Activated naive CD8-positive, alpha-beta T cell (primary cell): ENCODE measurements around the gene GRK4.
A peak's percentile ranks its signal among the peaks of the same experiment; 100 is the strongest.
"Not testable (repeated sequence)": the region's sequence is repeated elsewhere in the genome, so short reads cannot be mapped to it uniquely, and the experiment has no call there.

Experiments
- H3K27ac Mint-ChIP-seq: one replicate; pipeline ENCODE4 v1.8.0; 2021; ENCODE audit warnings: mixed read lengths
- H3K27me3 Mint-ChIP-seq: one replicate; pipeline ENCODE4 v1.8.0; 2021; ENCODE audit warnings: mixed read lengths
- H3K36me3 Mint-ChIP-seq: one replicate; pipeline ENCODE4 v1.8.0; 2021; ENCODE audit warnings: mixed read lengths
- H3K4me1 Mint-ChIP-seq: one replicate; pipeline ENCODE4 v1.8.0; 2021; ENCODE audit warnings: low read depth, mixed read lengths
- H3K4me3 Mint-ChIP-seq: one replicate; pipeline ENCODE4 v1.8.0; 2021; ENCODE audit warnings: mild to moderate bottlenecking, mixed read lengths
- H3K9me3 Mint-ChIP-seq: one replicate; pipeline ENCODE4 v1.8.0; 2021; ENCODE audit warnings: low read depth, mixed read lengths

The GRK4 gene

GRCh38 chr4:2963175-2963965 lies at the start of gene GRK4, which contains the start of gene NOP14:
GRK4 (plus strand) TSS chr4:2963571; CDS start chr4:2964071, 500 bp downstream.
NOP14 (minus strand) TSS chr4:2963406; CDS start chr4:2963319, 87 bp downstream.
- Mint-ChIP-seq H3K9me3 (no peaks in the 10 kb centered on the region), H3K36me3 (peaks cover 4% of the 10 kb centered on the region), H3K27me3 (no peaks in the 10 kb centered on the region), H3K4me1 (peaks cover 30% of the 10 kb centered on the region), H3K27ac (peak within 1 kb of the TSS; percentile 88), H3K4me3 (peak within 1 kb of the TSS; percentile 95)

DNA sequence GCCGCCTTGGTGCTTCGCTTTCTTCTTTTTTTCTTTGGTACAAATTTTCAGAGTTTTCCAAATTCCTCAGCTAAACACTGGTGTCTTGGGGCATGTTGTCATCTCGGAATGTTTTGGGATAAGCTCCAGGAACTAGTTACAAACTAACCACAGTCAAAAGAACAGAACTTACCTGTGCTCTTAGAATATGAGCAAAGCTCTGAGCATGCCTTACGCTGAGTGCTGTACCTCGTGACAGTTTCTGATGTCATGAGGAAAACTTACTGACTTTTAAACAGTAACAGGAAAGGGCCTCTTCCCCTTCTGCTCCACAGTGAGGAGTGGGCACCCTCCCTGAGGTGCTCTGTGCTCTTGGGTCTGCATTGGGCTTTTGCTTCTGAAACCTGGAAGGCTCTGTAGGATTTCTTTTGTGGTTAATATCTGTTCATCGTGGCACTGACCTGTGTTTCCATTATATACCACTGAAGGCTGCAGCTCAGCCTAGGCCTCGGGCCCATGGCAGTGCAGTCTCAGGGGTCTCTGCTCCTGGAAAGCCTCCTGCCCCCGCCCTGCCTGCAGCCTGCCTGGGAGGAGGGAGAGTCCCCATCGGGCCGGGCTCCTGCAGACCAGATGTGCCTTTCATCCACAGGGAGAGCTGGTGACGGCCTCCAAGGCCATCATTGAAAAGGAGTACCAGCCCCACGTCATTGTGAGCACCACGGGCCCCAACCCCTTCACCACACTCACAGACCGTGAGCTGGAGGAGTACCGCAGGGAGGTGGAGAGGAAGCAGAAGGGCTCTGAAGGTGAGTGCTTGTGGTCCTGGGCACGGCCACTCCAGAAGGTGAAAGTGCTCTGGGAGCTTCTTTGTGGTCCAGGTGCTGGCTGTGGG lies 48.9 kb upstream of the GRK4 start:
- Mint-ChIP-seq H3K36me3 (peaks cover 6% of the 10 kb centered on the region), H3K27me3 (no peaks in the 10 kb centered on the region), H3K9me3 (no peaks in the 10 kb centered on the region), H3K4me1 (peaks cover 18% of the 10 kb centered on the region), H3K27ac (no peak overlapping the region), H3K4me3 (no peak overlapping the region)

GRCh38 chr4:2915789-2916188 lies 47.6 kb upstream of the GRK4 start:
- H3K4me3 Mint-ChIP-seq, result no peak overlapping the region
- peaks cover 29% of the 10 kb centered on the region for H3K4me1 Mint-ChIP-seq
- H3K27me3 Mint-ChIP-seq, result no peaks in the 10 kb centered on the region
- no peak overlapping the region for H3K27ac Mint-ChIP-seq
- H3K9me3 Mint-ChIP-seq, result no peaks in the 10 kb centered on the region
- peaks cover 15% of the 10 kb centered on the region for H3K36me3 Mint-ChIP-seq

DNA sequence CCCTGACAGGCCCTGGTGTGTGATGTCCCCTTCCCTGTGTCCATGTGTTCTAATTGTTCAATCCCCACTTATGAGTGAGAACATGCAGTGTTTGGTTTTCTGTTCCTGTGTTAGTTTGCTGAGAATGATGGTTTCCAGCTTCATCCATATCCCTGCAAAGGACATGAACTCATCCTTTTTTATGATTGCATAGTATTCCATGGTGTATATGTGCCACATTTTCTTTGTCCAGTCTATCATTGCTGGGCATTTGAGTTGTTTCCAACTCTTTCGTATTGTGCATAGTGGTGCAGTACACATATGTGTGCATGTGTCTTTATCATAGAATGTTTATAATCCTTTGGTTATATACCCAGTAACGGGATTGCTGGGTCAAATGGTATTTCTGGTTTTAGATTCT lies 46.7 kb upstream of the GRK4 start:
- peaks cover 35% of the 10 kb centered on the region for H3K4me1 Mint-ChIP-seq

GRCh38 chr4:2918300-2918699 lies 45.1 kb upstream of the GRK4 start:
- Mint-ChIP-seq H3K36me3 (peaks cover 16% of the 10 kb centered on the region), H3K4me1 (peaks cover 50% of the 10 kb centered on the region)
- H3K27me3 Mint-ChIP-seq, H3K9me3 Mint-ChIP-seq, H3K27ac Mint-ChIP-seq, H3K4me3 Mint-ChIP-seq: not testable (repeated sequence)

More for the DNA sequence above, 46.7 kb upstream of the GRK4 start:
- peaks cover 16% of the 10 kb centered on the region for H3K36me3 Mint-ChIP-seq
- H3K27me3 Mint-ChIP-seq, H3K27ac Mint-ChIP-seq, H3K9me3 Mint-ChIP-seq, H3K4me3 Mint-ChIP-seq: not testable (repeated sequence)

DNA sequence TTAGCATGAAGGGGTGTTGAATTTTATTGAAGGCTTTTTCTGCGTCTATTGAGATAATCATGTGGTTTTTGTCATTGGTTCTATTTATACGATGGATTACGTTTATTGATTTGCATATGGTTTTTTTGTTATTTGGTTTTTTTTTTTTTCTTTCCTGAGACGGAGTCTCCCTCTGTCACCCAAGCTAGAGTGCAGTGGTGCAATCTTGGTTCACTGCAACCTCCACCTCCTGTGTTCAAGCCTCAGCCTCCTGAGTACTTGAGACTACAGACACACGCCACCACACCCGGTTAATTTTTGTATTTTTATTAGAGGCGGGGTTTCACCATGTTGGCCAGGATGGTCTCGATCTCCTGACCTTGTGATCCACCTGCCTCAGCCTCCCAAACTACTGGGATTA lies 44.7 kb upstream of the GRK4 start:
- H3K4me1 Mint-ChIP-seq, result peaks cover 54% of the 10 kb centered on the region
- not testable (repeated sequence) for H3K27me3 Mint-ChIP-seq, H3K27ac Mint-ChIP-seq, H3K4me3 Mint-ChIP-seq, H3K9me3 Mint-ChIP-seq
- peaks cover 16% of the 10 kb centered on the region for H3K36me3 Mint-ChIP-seq

DNA sequence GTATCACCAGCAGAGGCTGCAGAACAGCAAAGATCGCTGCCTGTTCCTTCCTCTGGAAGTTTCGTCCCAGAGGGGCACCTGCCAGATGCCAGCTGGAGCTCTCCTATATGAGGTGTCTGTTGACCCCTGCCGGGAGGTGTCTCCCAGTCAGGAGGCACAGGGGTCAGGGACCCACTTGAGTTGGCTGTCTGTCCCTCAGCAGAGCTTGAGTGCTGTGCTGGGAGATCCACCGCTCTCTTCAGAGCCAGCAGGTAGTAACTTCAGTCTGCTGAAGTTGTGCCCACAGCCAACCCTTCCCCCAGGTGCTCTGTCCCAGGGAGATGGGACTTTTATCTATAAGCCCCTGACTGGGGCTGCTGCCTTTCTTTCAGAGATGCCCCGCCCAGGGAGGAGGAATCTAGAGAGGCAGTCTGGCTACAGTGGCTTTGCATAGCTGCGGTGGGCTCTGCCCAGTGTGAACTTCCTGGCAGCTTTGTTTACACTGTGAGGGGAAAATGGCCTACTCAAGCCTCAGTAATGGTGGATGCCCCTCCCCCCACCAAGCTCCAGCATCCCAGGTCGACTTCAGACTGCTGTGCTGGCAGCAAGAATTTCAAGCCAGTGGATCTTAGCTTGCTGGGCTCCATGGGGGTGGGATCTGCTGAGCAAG lies 40.8 kb upstream of the GRK4 start:
- not testable (repeated sequence) for H3K36me3 Mint-ChIP-seq, H3K27me3 Mint-ChIP-seq, H3K9me3 Mint-ChIP-seq, H3K4me3 Mint-ChIP-seq
- Mint-ChIP-seq H3K27ac (peak overlapping the region; percentile 86), H3K4me1 (peaks cover 52% of the 10 kb centered on the region)

GRCh38 chr4:2923141-2923551 lies 40.2 kb upstream of the GRK4 start:
- peak overlapping the region; percentile 82 for H3K27ac Mint-ChIP-seq
- peaks cover 10% of the 10 kb centered on the region for H3K36me3 Mint-ChIP-seq
- H3K9me3 Mint-ChIP-seq, result no peaks in the 10 kb centered on the region
- H3K4me3 Mint-ChIP-seq, result peak overlapping the region; percentile 39
- H3K27me3 Mint-ChIP-seq, result no peaks in the 10 kb centered on the region
- peaks cover 47% of the 10 kb centered on the region for H3K4me1 Mint-ChIP-seq

DNA sequence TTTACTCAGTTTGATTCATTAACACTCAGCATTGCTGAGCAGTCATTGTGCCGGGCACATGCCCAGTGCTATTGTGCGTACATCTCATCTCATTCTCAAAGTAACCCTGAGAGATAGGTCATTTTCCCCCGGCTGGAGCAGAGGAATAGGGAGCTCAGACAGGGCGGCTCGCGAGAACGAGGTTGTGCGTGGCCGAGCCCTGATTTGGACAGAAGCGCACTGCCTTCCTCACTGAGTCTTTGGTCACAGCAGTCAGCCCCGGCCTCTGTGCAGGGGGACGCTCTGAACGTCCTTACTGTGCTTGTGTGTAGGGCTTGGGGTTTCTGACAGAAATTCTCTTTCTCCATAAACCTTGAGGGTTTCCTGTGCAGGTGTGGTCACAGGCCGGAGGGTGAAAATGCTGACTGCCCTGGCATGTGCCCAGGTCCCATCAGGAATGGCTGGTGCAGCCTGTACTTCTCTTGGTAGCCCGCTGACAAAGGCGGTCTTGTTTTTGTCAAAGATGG lies 39.6 kb upstream of the GRK4 start:
- no peaks in the 10 kb centered on the region for H3K9me3 Mint-ChIP-seq

DNA sequence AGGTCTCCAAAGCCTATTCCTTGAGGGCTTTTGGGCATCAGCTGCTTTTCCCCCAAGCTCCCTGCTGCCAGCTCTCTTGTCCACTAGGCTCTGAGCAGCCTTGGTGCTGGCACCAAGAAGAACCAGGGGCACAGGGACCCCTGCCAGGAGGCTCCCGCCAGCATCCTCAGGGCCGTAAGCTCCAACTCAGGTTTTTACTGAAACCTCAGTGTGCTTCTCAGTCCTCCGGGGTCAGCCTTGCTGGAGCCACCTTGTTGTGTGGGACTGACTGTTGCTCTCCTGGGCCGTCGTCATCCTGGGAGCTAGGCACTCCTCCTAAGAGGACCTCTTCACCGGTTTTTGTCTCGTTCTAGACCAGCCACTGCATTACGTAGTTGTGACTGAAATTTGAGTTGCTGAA lies 39.1 kb upstream of the GRK4 start:
- Mint-ChIP-seq H3K27ac (no peak overlapping the region), H3K4me3 (no peak overlapping the region), H3K36me3 (peaks cover 12% of the 10 kb centered on the region), H3K27me3 (no peaks in the 10 kb centered on the region), H3K9me3 (no peaks in the 10 kb centered on the region), H3K4me1 (peaks cover 43% of the 10 kb centered on the region)

More for the DNA sequence above, 39.6 kb upstream of the GRK4 start:
- Mint-ChIP-seq H3K4me1 (peaks cover 42% of the 10 kb centered on the region), H3K36me3 (peaks cover 10% of the 10 kb centered on the region), H3K27ac (peak overlapping the region; percentile 82), H3K4me3 (peak overlapping the region; percentile 39), H3K27me3 (no peaks in the 10 kb centered on the region)

GRCh38 chr4:2924765-2925301 lies 38.5 kb upstream of the GRK4 start:
- H3K4me3 Mint-ChIP-seq, result no peak overlapping the region
- peaks cover 39% of the 10 kb centered on the region for H3K4me1 Mint-ChIP-seq
- peak overlapping the region; percentile 22 for H3K27ac Mint-ChIP-seq
- H3K36me3 Mint-ChIP-seq, result peaks cover 9% of the 10 kb centered on the region
- H3K27me3 Mint-ChIP-seq, result no peaks in the 10 kb centered on the region
- H3K9me3 Mint-ChIP-seq, result no peaks in the 10 kb centered on the region

GRCh38 chr4:2925496-2925895 lies 37.9 kb upstream of the GRK4 start:
- H3K36me3 Mint-ChIP-seq, result peaks cover 6% of the 10 kb centered on the region
- H3K27ac Mint-ChIP-seq, result no peak overlapping the region
- no peaks in the 10 kb centered on the region for H3K9me3 Mint-ChIP-seq
- H3K27me3 Mint-ChIP-seq, result no peaks in the 10 kb centered on the region
- no peak overlapping the region for H3K4me3 Mint-ChIP-seq
- peaks cover 32% of the 10 kb centered on the region for H3K4me1 Mint-ChIP-seq

GRCh38 chr4:2925931-2926860 lies 37.2 kb upstream of the GRK4 start:
- Mint-ChIP-seq H3K27ac (peak overlapping the region; percentile 34), H3K9me3 (no peaks in the 10 kb centered on the region), H3K4me3 (no peak overlapping the region), H3K4me1 (peaks cover 28% of the 10 kb centered on the region), H3K27me3 (no peaks in the 10 kb centered on the region), H3K36me3 (peaks cover 2% of the 10 kb centered on the region)
